Embryonic facial prominence (tissue), 1 donor: ENCODE measurements around the gene STEAP1B.

Experiments used
- DNase-seq: peaks from one replicate; pipeline ENCODE4 v3.0.0-alpha.2; 2016; ENCODE audit errors: extremely low spot score

Gene STEAP1B

DNA sequence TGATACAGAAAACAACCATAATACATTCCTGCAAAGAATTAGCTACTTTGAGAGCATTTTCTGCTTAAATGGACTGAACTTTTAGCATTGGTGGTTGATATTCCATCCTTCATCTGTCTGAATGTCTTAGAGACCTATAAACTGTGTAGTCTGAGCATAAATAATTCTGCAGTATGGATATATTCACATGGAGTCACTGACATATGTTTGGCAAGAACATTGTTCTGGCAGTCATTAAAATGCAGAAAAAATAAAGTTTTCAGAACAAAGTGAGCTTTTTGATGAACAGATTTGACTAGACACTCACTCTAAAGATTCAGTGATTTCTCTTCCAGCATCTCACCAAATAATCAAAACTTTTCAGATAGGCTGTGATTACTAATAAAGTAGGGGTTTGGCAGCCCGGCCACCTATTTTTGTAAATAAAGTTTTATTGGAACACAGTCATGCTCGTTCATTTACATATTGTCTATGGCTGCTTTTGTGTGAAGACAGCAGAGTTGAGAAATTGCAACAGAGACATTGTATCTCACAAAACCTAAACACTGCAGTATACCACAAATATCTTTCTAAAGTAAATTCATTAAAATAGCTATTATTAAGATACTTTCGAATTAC lies 98.9 kb downstream of the STEAP1B start:
- no peak for DNase-seq

- no peak for DNase-seq
Observed at GRCh38 chr7:22400150-22400814, 99.7 kb downstream of the STEAP1B start.

- no peak for DNase-seq
Observed at GRCh38 chr7:22399546-22399945, 100.4 kb downstream of the STEAP1B start.

DNA sequence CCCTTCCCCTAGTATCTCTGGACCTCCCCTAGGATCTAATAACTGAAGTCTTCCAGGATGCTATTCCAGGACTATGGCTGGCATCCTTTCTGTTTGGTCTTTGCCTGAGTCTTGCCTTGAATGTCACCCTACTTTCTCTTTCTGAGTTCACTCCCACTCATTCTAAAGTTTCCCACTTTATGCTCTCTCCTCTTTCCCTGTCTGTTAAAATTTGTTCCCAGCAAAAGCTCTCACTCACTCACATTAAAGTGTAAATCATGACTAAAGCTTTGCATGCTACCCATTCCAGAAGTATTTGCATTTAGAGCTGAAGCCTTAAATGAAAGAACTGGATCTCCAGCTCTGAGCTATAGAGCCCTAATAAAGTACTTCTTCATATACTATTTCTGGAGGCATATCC lies 100.9 kb downstream of the STEAP1B start:
- no peak for DNase-seq

GRCh38 chr7:22397981-22398380 lies 102.0 kb downstream of the STEAP1B start:
- no peak for DNase-seq

DNA sequence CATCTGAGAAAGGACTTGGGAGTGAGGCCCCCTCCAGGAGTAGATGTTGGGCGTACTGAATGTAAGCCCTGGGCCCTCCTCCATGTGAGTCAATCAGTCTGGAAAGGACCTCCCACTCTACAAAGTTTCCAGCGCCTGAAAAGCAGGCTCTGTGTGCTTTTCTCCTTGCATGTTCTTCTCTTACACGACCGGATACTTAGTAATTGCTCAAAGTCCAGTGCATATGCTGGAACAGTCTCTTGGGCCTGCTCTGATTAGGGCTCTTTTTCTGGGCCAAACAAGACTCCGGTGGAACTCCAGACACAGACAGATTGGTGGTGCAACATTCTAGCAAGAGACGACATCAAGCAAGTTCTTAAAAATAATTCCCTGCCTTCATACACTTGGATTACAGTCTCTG lies 104.8 kb downstream of the STEAP1B start:
- DNase-seq = no peak

DNA sequence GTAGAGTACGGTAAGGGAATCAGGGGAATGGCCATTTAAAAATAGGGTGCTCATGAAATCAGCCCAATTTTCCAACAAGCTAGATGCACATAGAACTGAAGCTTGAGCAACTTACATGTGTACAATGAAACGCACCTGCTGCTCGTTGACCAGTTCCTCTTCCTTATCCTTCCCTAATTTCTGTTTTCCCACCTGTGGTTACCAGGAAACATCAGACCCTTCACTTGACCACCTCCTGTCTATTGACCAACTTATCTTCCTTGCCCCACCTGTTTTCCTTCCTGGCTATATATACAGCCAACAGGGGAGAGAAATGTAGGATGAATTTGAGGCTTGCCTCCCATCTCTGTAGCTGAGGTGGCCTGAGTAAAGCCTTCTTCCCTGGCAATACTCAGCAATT lies 105.2 kb downstream of the STEAP1B start:
- DNase-seq = no peak

DNA sequence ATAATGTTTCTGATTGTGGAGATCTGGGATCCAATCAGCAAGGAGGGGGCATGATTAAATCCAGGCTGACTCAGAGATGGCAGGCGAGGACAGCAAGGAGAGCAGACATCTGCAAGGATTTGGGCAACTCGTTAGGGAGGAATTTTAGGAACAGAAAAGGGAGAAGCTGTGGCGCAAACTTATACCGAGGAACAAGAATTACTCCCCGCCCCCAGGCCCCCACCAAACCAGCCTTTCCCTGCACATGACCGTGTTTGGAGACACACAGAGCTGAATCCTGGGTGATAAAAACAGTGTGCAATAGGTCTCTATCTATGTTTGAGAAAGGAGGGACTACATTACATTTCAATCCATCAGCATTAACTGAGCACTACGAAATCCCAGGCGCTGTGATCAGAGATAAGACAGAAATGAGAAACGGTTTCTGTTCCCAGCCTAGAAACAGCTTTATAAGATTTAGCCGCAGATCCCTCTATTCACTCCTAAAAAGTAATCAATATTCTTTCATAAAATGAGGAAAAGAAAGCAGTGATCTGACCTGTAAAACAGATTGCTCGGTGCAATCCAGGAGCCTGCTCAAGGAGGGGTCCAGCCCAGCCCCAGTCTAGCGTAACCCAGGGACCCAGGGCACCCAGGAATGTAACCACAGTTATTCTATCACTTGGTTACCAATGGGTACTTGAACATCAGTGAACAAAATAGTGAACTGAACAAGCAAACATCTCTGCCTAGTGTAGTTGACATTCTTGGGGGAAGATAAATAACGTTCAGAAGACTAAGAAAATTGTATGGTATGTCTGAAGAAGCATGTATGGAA lies 105.9 kb downstream of the STEAP1B start:
- DNase-seq = no peak

DNA sequence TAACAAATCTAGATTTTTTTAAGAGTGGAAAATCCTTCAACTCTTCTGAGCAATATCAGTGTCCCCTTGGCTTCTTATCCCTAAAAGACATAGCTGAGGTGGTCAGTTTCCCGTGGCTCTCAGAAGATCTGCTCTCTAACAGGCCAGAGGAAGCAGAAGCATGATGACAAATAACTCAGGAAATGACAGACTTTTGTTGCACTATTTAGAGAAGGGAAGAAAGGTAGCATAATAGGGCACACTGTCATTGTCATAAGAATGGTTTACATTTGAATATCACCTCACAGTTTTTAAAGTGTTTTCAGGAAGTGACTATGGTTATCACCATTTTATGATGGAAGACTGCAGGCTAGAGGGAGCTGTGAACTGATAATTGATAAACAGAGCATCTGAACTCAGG lies 109.5 kb downstream of the STEAP1B start:
- DNase-seq = no peak

DNA sequence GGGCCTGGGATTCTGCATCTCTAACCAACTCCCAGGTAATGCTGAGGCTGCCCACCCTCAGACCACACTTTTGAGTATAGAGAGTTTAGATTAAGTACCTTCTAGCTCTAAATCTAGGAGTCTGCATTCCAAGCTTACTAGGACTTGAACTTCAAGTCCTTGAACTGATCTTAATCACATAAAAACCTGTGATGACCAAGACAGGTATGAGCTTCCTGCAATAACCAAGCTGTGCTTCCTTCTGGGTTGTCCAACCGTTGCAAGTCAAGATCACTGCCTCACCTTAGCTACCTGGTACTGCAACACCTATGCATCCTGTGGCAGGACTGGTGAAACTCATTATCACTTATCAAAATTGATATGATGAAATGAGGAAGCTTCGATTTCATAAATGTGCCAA lies 110.1 kb downstream of the STEAP1B start:
- no peak for DNase-seq

GRCh38 chr7:22387583-22387982 lies 112.4 kb downstream of the STEAP1B start:
- no peak for DNase-seq

GRCh38 chr7:22386865-22387264 lies 113.1 kb downstream of the STEAP1B start:
- no peak for DNase-seq

GRCh38 chr7:22386206-22386858 lies 113.7 kb downstream of the STEAP1B start:
- no peak for DNase-seq

DNA sequence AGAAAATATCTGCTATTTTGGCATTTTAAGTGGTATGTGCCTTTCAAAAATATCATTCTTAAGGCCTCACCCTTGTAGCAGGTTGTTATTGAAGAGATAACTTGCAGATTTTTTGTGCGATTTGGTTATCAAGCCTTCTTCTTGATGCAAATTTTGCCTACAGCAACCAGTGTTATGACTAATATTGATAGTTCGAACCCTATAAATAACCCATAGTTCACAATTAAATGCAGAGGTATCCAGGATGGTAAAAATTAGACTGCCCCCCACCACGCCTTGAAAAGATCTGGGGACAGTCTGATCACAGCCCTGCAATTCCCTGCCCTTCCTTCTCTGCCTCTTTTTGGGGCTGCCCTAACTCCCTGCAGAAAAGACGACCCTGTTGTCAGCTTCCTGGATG lies 114.7 kb downstream of the STEAP1B start:
- no peak for DNase-seq

- no peak for DNase-seq
Observed at GRCh38 chr7:22380333-22380732, 119.7 kb downstream of the STEAP1B start.

DNA sequence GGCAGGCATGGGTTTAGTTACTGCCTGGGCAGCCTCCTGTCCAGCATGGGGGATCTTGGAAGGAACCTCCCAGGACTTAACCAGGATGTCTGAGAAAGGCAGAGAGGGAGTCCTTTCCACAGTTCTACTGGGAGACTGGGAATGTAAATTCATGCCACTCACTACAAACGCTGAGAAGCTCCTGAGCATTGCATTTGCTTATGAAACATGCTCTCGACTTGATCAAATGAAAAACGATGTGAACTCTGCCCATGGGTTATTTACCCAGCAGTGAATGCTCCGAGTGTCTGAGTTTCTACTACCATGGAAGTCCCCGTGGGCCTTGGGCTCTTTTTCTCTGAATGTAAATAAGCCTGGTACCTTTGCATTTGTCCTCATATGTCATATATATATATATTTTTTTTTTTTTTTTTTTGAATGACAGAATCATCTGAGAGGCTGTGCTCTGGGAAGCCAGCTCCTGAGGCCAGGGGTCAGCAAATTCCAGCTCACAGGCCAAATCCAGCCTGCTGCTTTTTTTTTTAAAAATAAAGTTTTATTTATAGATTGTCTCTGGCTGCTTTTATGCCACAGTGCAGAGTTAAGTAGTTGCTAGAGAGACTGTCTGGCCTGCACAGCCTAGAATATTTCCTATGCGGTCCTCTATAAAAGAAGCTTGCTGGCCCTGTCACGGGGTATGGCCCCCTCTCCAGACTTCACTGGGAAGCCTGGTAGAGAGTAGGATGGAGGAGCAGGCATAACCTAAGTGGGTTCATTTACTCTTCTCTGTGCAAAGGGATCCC lies 121.6 kb downstream of the STEAP1B start:
- DNase-seq = no peak

DNA sequence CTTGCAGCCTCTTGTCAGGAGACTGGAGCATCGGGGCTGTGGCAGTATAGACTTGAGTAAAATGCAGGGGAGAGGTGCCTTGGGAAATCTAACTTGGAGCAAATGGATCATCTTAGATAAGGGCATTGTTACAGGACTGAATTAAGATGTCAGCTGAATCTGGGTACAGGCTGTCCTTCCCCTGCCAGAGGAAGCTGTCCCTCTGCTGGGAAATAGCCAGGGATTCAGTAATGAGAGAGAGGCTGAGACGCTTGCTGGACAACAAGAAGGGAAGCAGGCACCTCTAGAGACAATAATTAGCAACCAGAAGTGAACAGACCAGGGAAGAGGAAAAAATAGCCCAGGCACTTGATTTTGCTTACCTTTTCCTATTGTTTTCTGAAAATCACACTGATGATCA lies 122.3 kb downstream of the STEAP1B start:
- DNase-seq = no peak

- no peak for DNase-seq
Observed at GRCh38 chr7:22375359-22376048, 124.5 kb downstream of the STEAP1B start.

GRCh38 chr7:22373911-22374310 lies 126.1 kb downstream of the STEAP1B start:
- no peak for DNase-seq

GRCh38 chr7:22373388-22373787 lies 126.6 kb downstream of the STEAP1B start:
- DNase-seq = no peak

- no peak for DNase-seq
Observed at GRCh38 chr7:22372863-22373262, 127.1 kb downstream of the STEAP1B start.
